ENCODE results near the gene ADGRG7. TPM values are rescaled to one million over a fixed set of nuclear protein-coding genes. Genes with fewer than 3 reads are reported as not detected.
"Not testable (repeated sequence)": the region's sequence is repeated elsewhere in the genome, so short reads cannot be mapped to it uniquely, and the experiment has no call there.

ADGRG7 gene
- total and polyA plus RNA-seq, 4 donors, result not detected

GRCh38 chr3:100670995-100671394, 61.6 kb downstream of the ADGRG7 start:
- ATAC-seq (ENCODE audit: insufficient read depth, low FRiP score); DNase-seq; H3K27me3 ChIP-seq (ENCODE audit: control insufficient read depth in 3 of 3, insufficient read depth in 3 of 3, low read length in 2 of 3); H3K36me3 ChIP-seq (ENCODE audit: control insufficient read depth in 4 of 4, insufficient read depth in 4 of 4, low read length in 4 of 4); H3K9ac ChIP-seq (ENCODE audit: insufficient read depth in 1 of 2, low read length in 2 of 2); H3K27ac ChIP-seq (ENCODE audit: low read depth in 1 of 2, low read length in 1 of 2); H3K9me3 ChIP-seq (ENCODE audit: control insufficient read depth in 4 of 4, insufficient read depth in 3 of 4, low read length in 3 of 4); H3K4me1 ChIP-seq (ENCODE audit: control insufficient read depth in 5 of 5, insufficient read depth in 5 of 5, low read length in 5 of 5); H3K4me3 ChIP-seq: not testable (repeated sequence)
- WGBS, 2 donors, result 93 to 98% methylated on average over 2 of the region's 2 CpGs

GRCh38 chr3:100681496-100681895, 72.1 kb downstream of the ADGRG7 start:
- H3K9me3 ChIP-seq (ENCODE audit: control insufficient read depth in 4 of 4, insufficient read depth in 3 of 4, low read length in 3 of 4), result peaks cover 0 to 4% (median 0%) of the 10 kb centered on the region in 4 donors
- no peaks in the 10 kb centered on the region for H3K4me1 ChIP-seq (ENCODE audit: control insufficient read depth in 5 of 5, insufficient read depth in 5 of 5, low read length in 5 of 5)
- no peak overlapping the region for H3K27ac ChIP-seq (ENCODE audit: low read depth in 1 of 2, low read length in 1 of 2)
- WGBS, 2 donors, result 95 to 100% methylated on average over 1 of the region's 1 CpG
- ATAC-seq (ENCODE audit: insufficient read depth, low FRiP score) (no peak), DNase-seq (no peak)
- H3K9ac ChIP-seq (ENCODE audit: insufficient read depth in 1 of 2, low read length in 2 of 2), result no peak overlapping the region
- no peak for TF ChIP-seq CTCF (IDR thresholded peaks at IDR 0.05; ENCODE audit: control extremely low read depth, extremely low read depth)
- no peaks in the 10 kb centered on the region for H3K27me3 ChIP-seq (ENCODE audit: control insufficient read depth in 3 of 3, insufficient read depth in 3 of 3, low read length in 2 of 3)
- H3K36me3 ChIP-seq (ENCODE audit: control insufficient read depth in 4 of 4, insufficient read depth in 4 of 4, low read length in 4 of 4), result no peaks in the 10 kb centered on the region
- H3K4me3 ChIP-seq, result no peak overlapping the region

- TF ChIP-seq CTCF (IDR thresholded peaks at IDR 0.05; ENCODE audit: control extremely low read depth, extremely low read depth), result no peak
- Histone ChIP-seq H3K9ac (ENCODE audit: insufficient read depth in 1 of 2, low read length in 2 of 2) (no peak overlapping the region), H3K36me3 (ENCODE audit: control insufficient read depth in 4 of 4, insufficient read depth in 4 of 4, low read length in 4 of 4) (no peaks in the 10 kb centered on the region), H3K9me3 (ENCODE audit: control insufficient read depth in 4 of 4, insufficient read depth in 3 of 4, low read length in 3 of 4) (peaks cover 0 to 4% (median 0%) of the 10 kb centered on the region in 4 donors), H3K4me1 (ENCODE audit: control insufficient read depth in 5 of 5, insufficient read depth in 5 of 5, low read length in 5 of 5) (no peaks in the 10 kb centered on the region), H3K27me3 (ENCODE audit: control insufficient read depth in 3 of 3, insufficient read depth in 3 of 3, low read length in 2 of 3) (no peaks in the 10 kb centered on the region), H3K4me3 (no peak overlapping the region), H3K27ac (ENCODE audit: low read depth in 1 of 2, low read length in 1 of 2) (no peak overlapping the region)
- 80% methylated on average over 41 of the region's 41 CpGs for WGBS, 2 donors
- ATAC-seq (ENCODE audit: insufficient read depth, low FRiP score) (peak; percentile 70), DNase-seq (peak in 1 of 3 donors; percentile 13)
These were observed 72.9 kb downstream of the ADGRG7 start for GRCh38 chr3:100682056-100682853.

GRCh38 chr3:100682854-100683760, 73.7 kb downstream of the ADGRG7 start:
- no peak overlapping the region for H3K4me3 ChIP-seq
- no peak overlapping the region for H3K27ac ChIP-seq (ENCODE audit: low read depth in 1 of 2, low read length in 1 of 2)
- H3K9ac ChIP-seq (ENCODE audit: insufficient read depth in 1 of 2, low read length in 2 of 2), result no peak overlapping the region
- no peaks in the 10 kb centered on the region for H3K27me3 ChIP-seq (ENCODE audit: control insufficient read depth in 3 of 3, insufficient read depth in 3 of 3, low read length in 2 of 3)
- H3K4me1 ChIP-seq (ENCODE audit: control insufficient read depth in 5 of 5, insufficient read depth in 5 of 5, low read length in 5 of 5), result no peaks in the 10 kb centered on the region
- DNase-seq, result no peak
- ATAC-seq (ENCODE audit: insufficient read depth, low FRiP score), result no peak
- peaks cover 0 to 4% (median 0%) of the 10 kb centered on the region in 4 donors for H3K9me3 ChIP-seq (ENCODE audit: control insufficient read depth in 4 of 4, insufficient read depth in 3 of 4, low read length in 3 of 4)
- H3K36me3 ChIP-seq (ENCODE audit: control insufficient read depth in 4 of 4, insufficient read depth in 4 of 4, low read length in 4 of 4), result no peaks in the 10 kb centered on the region
- TF ChIP-seq CTCF (IDR thresholded peaks at IDR 0.05; ENCODE audit: control extremely low read depth, extremely low read depth), result no peak
- 86 to 89% methylated on average over 18 of the region's 18 CpGs for WGBS, 2 donors

Data from lung (tissue), 12 donors.